IPS-18c (cell line): ENCODE results near the gene GYPE.
"Not testable (repeated sequence)": the region's sequence is repeated elsewhere in the genome, so short reads cannot be mapped to it uniquely, and the experiment has no call there.

ENCODE experiments used
- H3K4me3 ChIP-seq: 2 replicates; pipeline ENCODE4 v1.7.0; 2013; ENCODE audit warnings: low read depth, mild to moderate bottlenecking, low read length, moderate library complexity; ENCODE audit not compliant: insufficient read depth
- H3K9me3 ChIP-seq: one replicate; pipeline ENCODE4 v1.6.1; 2013; ENCODE audit warnings: mild to moderate bottlenecking, low read length, moderate library complexity; ENCODE audit not compliant: control insufficient read depth, insufficient read depth

GYPE gene

DNA sequence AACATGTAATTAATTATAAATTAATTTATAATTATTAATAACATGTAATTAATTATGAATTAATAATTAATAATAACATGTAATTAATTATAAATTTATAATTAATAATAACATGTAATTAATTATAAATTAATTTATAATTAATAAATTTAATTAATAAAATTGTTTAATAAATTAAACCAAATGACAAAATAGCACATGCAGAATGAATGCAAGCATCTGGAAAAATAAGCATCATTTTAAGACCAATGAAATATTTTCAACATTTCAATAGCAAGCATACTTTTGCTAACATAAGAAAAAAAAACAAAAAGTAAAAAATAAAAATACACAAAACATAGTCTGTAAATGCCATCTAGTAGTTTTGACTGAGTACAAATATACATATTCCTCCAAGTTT lies 21.8 kb downstream of the GYPE start:
- Histone ChIP-seq H3K9me3 (no peaks in the 10 kb centered on the region), H3K4me3 (no peak overlapping the region)

DNA sequence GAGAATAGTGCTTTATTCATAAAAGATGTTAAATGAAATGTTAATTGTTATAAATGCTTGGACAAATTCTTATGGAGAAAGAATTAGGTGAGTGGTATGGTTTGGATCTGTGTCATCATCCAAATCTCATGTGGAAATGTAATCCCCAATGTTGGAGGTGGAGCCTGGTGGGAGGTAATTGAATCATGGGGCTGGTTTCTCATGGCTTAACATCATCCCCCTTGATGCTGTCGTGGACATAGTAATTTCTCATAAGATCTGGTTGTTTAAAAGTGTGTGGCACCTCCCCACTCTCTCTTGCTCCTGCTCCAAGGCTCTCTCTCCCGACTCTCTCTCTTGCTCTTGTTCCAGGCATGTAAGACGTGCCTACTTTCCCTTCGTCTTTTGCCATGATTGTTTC lies 22.5 kb downstream of the GYPE start:
- Histone ChIP-seq H3K9me3 (no peaks in the 10 kb centered on the region), H3K4me3 (no peak overlapping the region)

DNA sequence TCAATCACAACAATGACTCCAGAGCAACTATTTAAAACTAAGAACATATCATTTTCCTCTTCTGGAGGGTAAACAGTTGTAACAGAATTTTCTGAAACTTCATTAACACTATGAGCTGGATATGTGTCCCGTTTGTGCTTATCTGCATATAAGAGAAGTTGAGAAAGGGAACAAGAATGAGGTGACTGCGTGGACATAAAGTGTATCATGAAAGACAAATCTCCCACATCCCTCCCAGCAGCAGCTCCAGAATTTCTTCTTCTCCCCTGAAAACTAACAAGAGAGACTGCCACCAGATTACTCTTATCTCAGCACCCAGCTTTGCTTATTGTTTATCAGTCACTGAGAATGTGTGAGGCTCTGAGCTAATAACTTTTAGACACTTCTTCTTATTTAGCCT lies 25.8 kb downstream of the GYPE start:
- not testable (repeated sequence) for H3K4me3 ChIP-seq, H3K9me3 ChIP-seq

GRCh38 chr4:143875357-143875756 lies 30.0 kb downstream of the GYPE start:
- H3K4me3 ChIP-seq = not testable (repeated sequence)

DNA sequence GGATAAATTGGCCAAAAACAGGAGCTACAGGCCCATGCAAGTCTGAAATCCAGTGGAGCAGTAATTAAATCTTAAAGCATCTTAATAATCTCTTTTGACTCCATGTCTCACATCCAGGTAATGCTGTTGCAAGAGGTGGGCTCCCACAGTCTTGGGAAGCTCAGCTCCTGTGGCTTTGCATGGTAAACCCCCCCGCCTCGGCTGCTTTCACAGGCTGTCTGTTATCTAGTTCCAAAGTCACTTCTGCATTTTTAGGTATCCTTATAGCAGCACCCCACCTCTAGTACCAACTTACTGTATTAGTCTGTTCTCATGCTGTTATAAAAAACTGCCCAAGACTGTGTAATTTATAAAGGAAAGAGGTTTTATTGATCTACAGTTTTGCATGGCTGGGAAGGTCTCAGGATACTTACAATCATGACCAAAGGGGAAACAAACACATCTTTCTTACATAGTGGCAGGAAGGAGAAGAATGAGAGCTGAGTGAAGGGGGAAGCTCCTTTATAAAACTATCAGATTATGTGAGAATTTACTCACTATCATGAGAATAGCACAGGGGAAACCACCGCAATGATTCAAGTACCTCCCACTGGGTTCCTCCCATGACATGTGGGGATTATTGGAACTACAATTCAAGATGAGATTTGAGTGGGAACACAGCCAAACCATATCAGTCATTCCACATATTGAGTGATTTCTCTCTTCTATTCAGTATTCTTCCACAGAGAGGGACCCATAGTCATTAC lies 34.7 kb downstream of the GYPE start:
- not testable (repeated sequence) for H3K4me3 ChIP-seq, H3K9me3 ChIP-seq

More at GRCh38 chr4:143875357-143875756, 30.0 kb downstream of the GYPE start:
- H3K9me3 ChIP-seq = not testable (repeated sequence)

DNA sequence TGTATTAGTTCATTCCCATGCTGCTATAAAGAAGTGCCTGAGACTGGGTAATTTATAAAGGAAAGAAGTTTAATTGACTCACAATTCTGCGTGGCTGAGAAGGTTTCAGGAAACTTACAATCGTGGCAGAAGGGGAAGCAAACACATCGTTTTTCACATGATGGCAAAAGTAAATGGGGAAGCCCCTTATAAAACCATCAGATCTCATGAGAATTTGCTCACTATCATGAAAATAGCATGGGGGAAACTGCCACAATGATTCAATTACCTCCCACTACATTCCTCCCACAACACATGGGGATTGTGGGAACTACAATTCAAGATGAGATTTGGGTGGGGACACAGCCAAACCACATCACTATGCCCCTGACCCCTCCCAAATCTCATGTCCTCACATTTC lies 35.4 kb downstream of the GYPE start:
- not testable (repeated sequence) for H3K4me3 ChIP-seq, H3K9me3 ChIP-seq

- H3K9me3 ChIP-seq, H3K4me3 ChIP-seq: not testable (repeated sequence)
Observed at GRCh38 chr4:143862716-143863115, 42.6 kb downstream of the GYPE start.

GRCh38 chr4:143858456-143858855 lies 46.9 kb downstream of the GYPE start:
- no peak overlapping the region for H3K4me3 ChIP-seq

GRCh38 chr4:143857391-143858336 lies 47.7 kb downstream of the GYPE start:
- not testable (repeated sequence) for H3K9me3 ChIP-seq, H3K4me3 ChIP-seq

More at GRCh38 chr4:143858456-143858855, 46.9 kb downstream of the GYPE start:
- H3K9me3 ChIP-seq = no peaks in the 10 kb centered on the region

- H3K4me3 ChIP-seq, H3K9me3 ChIP-seq: not testable (repeated sequence)
Observed at GRCh38 chr4:143856017-143856557, 49.3 kb downstream of the GYPE start.

DNA sequence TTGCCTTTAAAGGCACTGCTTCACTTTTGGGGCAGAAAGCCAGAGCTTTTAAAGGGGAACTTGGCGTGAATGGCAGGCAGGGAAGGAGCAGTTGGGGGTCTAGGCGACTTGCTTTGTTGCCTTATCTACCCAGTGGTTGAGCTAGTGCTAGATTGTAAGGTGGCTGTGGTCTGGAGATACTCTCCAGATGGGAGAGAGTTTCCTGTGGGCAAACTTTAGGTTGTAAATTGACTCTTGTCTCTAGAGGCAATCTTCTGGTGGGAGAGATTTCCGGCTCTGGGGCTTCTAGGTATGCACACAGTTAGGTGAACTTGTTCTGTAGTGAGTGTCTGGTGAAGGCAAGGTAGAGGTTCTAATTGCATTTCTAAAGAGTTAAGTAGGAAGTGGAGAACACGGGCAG lies 50.7 kb downstream of the GYPE start:
- H3K9me3 ChIP-seq, H3K4me3 ChIP-seq: not testable (repeated sequence)

DNA sequence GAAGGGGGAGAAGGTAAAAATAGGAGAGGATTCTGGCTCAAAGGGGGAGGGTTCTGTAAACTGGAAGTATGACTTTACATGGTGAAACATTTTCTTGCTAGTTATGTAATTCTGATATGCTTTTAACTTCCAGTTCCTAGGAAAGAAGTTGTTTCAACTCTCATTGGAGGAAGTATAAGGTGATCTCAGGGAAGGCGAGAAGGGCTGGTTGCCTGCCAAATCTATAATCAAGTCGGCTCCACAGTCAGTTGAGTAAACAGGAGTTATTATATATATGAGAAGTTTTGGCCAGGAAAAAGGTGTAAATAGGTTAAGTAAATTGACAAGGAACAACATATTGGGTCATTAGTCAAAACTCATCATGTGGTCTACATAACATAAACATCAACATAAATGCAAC lies 56.1 kb downstream of the GYPE start:
- H3K4me3 ChIP-seq, H3K9me3 ChIP-seq: not testable (repeated sequence)

- not testable (repeated sequence) for H3K4me3 ChIP-seq, H3K9me3 ChIP-seq
Observed at GRCh38 chr4:143843506-143843832, 61.9 kb downstream of the GYPE start.

GRCh38 chr4:143842624-143843505 lies 62.5 kb downstream of the GYPE start:
- H3K4me3 ChIP-seq, H3K9me3 ChIP-seq: not testable (repeated sequence)

- H3K4me3 ChIP-seq, H3K9me3 ChIP-seq: not testable (repeated sequence)
Observed at GRCh38 chr4:143839413-143839812, 65.9 kb downstream of the GYPE start.

DNA sequence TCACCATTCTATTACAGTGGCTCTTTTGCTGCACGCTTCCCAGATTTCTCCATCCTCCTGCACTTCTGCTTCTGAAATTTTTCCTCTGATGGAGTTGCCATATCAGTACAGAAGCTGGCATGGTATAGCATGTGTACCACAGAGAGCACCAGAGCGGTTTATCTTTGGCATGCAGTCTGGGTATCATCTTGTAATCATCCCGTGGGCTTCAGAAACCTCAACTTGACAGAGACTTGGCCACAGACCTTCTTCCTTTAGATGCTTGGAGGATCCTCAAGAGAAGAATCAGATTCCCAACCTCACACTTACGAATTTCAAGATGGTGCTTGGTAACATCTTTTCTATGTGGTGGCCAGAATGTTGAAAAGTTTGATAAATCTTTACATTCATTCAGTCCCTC lies 71.2 kb downstream of the GYPE start:
- not testable (repeated sequence) for H3K4me3 ChIP-seq, H3K9me3 ChIP-seq

GRCh38 chr4:143833676-143834075 lies 71.7 kb downstream of the GYPE start:
- H3K9me3 ChIP-seq, H3K4me3 ChIP-seq: not testable (repeated sequence)
